ENCODE results near the gene RAB44.

The RAB44 gene

GRCh38 chr6:36685166-36685924 lies 12.3 kb upstream of the RAB44 start:
- Histone ChIP-seq H3K36me3 (replicated peaks; ENCODE audit: low read depth, low read length) (peaks cover 48% of the 10 kb centered on the region), H3K4me2 (ENCODE audit: low read length) (no peak overlapping the region), H4K20me1 (ENCODE audit: insufficient read depth, low read length) (peaks cover 37% of the 10 kb centered on the region), H3K79me2 (ENCODE audit: low read length) (peaks cover 53% of the 10 kb centered on the region), H3K27ac (ENCODE audit: low read length) (no peak overlapping the region), H3K4me3 (ENCODE audit: low read length) (no peak overlapping the region), H3K4me1 (ENCODE audit: low read length) (peaks cover 44% of the 10 kb centered on the region), H3K27me3 (ENCODE audit: low read depth, low read length) (no peaks in the 10 kb centered on the region), H3K9me3 (ENCODE audit: insufficient read depth, low read length) (no peaks in the 10 kb centered on the region), H3K9ac (ENCODE audit: low read length) (no peak overlapping the region), H2AFZ (ENCODE audit: low read depth, low read length) (no peak overlapping the region)
- TF ChIP-seq EZH2phosphoT487 (IDR thresholded peaks at IDR 0.05; ENCODE audit: low read depth), result no peak
- no peak for TF ChIP-seq CTCF (IDR thresholded peaks at IDR 0.05; ENCODE audit: low read depth, low read length)

- peaks cover 45% of the 10 kb centered on the region for H3K79me2 ChIP-seq (ENCODE audit: low read length)
Observed at GRCh38 chr6:36685926-36686667, 11.5 kb upstream of the RAB44 start.

GRCh38 chr6:36686668-36687513 lies 10.7 kb upstream of the RAB44 start:
- H3K9ac ChIP-seq (ENCODE audit: low read length), result no peak overlapping the region
- H3K36me3 ChIP-seq (replicated peaks; ENCODE audit: low read depth, low read length), result peaks cover 46% of the 10 kb centered on the region
- H3K4me1 ChIP-seq (ENCODE audit: low read length), result peaks cover 43% of the 10 kb centered on the region
- H3K4me2 ChIP-seq (ENCODE audit: low read length), result no peak overlapping the region
- H3K4me3 ChIP-seq (ENCODE audit: low read length), result no peak overlapping the region
- no peak overlapping the region for H2AFZ ChIP-seq (ENCODE audit: low read depth, low read length)
- TF ChIP-seq EZH2phosphoT487 (IDR thresholded peaks at IDR 0.05; ENCODE audit: low read depth), result no peak
- TF ChIP-seq CTCF (IDR thresholded peaks at IDR 0.05; ENCODE audit: low read depth, low read length), result no peak
- peaks cover 37% of the 10 kb centered on the region for H4K20me1 ChIP-seq (ENCODE audit: insufficient read depth, low read length)
- no peak overlapping the region for H3K27ac ChIP-seq (ENCODE audit: low read length)
- H3K79me2 ChIP-seq (ENCODE audit: low read length), result peaks cover 37% of the 10 kb centered on the region
- no peaks in the 10 kb centered on the region for H3K27me3 ChIP-seq (ENCODE audit: low read depth, low read length)
- H3K9me3 ChIP-seq (ENCODE audit: insufficient read depth, low read length), result no peaks in the 10 kb centered on the region

More at GRCh38 chr6:36685926-36686667, 11.5 kb upstream of the RAB44 start:
- H3K9ac ChIP-seq (ENCODE audit: low read length), result no peak overlapping the region
- no peak overlapping the region for H3K4me3 ChIP-seq (ENCODE audit: low read length)
- TF ChIP-seq CTCF (IDR thresholded peaks at IDR 0.05; ENCODE audit: low read depth, low read length) (no peak), EZH2phosphoT487 (IDR thresholded peaks at IDR 0.05; ENCODE audit: low read depth) (no peak)
- peaks cover 37% of the 10 kb centered on the region for H4K20me1 ChIP-seq (ENCODE audit: insufficient read depth, low read length)
- H3K4me2 ChIP-seq (ENCODE audit: low read length), result no peak overlapping the region
- peaks cover 39% of the 10 kb centered on the region for H3K4me1 ChIP-seq (ENCODE audit: low read length)
- no peaks in the 10 kb centered on the region for H3K27me3 ChIP-seq (ENCODE audit: low read depth, low read length)
- no peaks in the 10 kb centered on the region for H3K9me3 ChIP-seq (ENCODE audit: insufficient read depth, low read length)
- peaks cover 46% of the 10 kb centered on the region for H3K36me3 ChIP-seq (replicated peaks; ENCODE audit: low read depth, low read length)
- no peak overlapping the region for H2AFZ ChIP-seq (ENCODE audit: low read depth, low read length)
- H3K27ac ChIP-seq (ENCODE audit: low read length), result no peak overlapping the region

All from OCI-LY3 (cell line).